GM19372 (cell line): ENCODE results near the gene CD151.

Source experiments
- ATAC-seq: cut with Tn5 transposase; IDR thresholded peaks from one replicate; pipeline ENCODE4 v1.9.1; 2021; ENCODE audit warnings: mild to moderate bottlenecking, low read depth, moderate library complexity; ENCODE audit not compliant: unreplicated experiment

The CD151 gene

DNA sequence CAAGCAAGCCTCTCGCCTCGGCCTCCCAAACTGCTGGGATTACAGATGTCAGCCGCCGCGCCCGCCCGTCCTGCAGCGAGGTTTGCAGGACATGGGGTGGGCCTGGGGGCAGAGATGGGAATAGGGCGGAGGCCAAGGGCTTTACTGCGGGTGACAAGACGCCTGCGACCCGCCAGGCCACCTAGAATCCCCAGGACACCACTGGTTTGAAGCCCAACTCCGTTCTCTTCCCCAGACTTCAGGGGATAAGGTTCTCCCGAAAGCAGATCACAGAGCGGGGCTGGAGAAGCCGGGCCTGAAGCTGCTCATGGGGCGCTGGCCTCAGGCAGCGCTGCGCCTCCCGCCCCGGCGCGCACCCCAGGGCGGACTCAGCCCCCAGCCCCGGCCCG is 9.2 kb downstream of the CD151 start:
- peak; percentile 31 for ATAC-seq

DNA sequence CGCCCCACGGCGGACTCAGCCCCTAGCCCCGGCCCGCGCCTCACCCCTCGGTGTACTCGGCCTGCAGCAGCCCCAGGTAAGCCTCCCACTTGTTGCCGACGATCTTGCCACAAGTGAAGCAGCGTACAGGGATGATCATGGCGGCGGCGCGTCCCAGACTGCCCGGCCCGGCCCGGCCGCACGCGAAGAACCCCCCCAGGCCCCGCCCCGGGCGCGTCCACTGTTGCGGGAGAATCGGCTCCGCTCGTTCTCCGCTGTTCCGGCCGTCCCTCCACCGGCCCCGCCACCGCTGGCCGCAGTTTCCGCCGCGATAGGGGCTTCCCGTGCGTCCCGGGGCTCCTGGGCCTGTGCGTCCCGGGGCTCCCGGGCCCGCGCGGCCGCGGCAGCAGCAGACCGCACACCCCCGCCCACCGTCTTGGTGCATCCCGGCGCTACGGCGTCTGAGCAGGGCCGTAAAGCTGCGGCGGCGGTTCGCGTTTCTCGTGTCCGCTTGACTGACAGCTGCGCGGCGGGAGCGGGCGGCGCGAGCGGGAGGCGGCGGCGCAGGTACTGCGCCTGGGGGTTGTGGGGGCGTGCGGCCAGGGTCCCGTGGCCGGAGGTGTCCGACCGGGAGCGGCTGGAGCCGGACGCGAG is 9.7 kb downstream of the CD151 start, which contains the start of the genes POLR2L and TSPAN4:
TSS of gene POLR2L (minus strand) at position 160 of the 633 bp plus-strand sequence. CDS start at position 139, 21 bp downstream.
TSS of gene TSPAN4 (plus strand) at position 483 of the 633 bp plus-strand sequence. CDS start 7,453 bp downstream, outside the sequence.
- ATAC-seq = peak; percentile 63

DNA sequence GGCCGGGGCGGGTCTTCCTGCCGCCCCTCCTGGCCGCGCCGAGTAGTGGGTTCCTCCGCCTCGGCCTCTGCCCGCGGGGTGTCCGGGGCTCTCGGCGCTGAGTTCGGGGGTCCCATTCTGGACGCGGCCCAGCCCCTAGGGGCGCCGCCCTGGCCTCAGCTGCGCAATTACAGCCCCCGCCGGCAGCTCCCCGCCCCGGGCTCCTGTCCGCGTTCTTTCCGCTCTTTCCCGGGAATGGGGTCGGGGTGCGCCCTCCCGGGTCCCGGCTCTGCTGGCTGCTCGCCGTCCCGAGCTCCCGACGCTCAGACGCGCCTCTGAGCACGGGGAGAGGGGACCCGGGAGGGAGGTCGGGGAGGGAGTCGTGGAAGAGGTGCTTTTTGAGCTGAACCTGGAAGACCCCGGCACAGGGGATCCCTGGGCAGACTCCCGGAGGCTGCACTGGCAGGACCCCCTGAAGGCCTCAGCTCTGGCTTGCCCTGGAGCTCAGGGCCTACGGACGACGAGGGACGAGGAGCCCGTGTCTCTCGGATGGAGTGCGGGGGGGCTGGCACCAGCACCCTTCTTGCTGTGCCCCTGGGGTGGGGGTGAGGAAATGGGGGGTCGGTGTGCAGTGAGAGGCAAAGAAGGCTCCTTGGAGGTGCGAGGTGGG is 10.5 kb downstream of the CD151 start:
- no peak for ATAC-seq

DNA sequence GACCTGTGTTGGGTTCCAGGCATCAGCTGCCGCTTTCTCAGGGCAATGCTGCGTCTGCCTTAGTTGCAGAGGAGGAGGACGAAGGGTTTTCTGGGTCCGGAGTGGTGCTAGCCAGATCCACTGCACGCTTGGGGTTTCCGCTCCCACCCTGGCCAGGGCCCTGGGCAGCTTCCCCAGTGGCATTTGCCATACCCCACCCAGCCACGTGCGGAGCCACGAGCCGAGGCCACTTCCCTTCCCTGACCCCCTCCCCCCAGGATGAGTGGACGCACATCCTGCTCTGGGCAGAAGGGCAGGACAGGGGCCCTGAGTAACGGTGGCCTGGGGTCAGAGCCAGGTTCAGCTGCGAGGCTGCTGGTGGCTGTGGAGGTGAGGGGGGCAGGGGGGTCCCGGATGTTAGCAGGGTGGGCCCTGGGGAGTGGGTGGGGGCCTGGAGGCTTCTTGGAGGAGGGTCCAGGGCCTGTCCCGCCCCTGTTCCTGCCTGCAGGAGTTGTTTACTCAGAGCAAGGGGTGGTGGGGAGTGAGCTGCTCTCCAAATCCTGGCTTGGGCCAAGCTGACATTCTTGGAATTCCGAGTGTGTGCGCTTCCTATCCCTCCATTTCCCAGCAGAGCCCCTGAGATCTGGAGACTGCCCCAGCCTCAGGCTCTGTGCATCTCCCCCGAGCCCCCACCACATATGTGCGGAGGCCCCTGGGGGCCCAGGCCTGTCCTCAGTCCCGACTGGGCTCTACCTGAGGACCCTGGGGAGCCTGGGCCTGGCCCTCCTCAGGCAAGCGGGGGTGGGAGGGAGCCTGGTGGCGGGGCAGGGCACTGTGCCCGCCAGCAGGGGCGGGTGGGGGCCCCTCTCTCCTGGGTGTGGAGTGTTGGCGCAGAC is 11.3 kb downstream of the CD151 start:
- ATAC-seq = no peak

DNA sequence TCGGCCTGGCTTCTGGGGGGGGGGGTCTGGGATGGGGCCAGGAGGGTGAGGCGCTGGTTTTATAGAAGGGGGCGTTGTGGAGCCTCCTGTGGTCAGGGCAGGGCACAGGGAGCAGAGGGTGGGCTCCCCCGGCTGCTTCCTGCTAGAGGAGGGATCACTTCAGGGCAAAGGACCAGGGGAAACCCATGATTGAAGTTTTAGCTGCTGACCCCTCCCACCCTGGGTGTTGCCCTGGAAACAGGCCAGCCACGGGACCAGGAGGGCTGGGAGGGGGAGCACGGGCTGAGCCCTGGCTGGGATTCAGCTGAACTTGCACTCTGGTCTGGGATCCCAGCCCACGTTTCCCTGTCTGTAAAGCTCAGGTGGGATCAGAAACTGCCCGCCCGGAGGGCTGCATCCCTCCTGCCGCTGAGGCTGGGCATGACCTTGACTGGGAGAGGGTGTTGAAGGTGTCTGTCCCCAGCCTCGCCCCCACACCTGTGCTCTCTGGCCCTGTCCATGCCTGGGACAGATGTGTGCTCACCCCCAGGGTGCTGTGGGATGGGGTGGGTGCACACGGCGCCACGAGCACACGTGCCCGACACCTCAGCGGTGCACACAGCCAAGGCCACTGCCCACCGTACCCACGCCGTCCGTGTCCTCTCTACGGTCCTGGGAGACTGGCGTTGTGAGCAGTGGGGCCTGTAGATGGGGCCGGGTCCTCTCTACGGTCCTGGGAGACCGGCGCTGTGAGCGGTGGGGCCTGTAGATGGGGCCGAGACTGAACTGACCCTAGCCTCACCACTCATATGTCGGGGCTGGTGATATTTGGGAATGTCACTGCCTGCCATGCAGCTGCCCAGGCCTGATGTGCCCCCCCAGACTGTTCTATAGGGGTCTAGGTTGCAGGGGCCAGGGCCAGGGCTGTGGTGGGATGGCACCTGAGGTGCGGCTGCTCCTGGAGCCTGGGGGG is 12.2 kb downstream of the CD151 start:
- no peak for ATAC-seq

DNA sequence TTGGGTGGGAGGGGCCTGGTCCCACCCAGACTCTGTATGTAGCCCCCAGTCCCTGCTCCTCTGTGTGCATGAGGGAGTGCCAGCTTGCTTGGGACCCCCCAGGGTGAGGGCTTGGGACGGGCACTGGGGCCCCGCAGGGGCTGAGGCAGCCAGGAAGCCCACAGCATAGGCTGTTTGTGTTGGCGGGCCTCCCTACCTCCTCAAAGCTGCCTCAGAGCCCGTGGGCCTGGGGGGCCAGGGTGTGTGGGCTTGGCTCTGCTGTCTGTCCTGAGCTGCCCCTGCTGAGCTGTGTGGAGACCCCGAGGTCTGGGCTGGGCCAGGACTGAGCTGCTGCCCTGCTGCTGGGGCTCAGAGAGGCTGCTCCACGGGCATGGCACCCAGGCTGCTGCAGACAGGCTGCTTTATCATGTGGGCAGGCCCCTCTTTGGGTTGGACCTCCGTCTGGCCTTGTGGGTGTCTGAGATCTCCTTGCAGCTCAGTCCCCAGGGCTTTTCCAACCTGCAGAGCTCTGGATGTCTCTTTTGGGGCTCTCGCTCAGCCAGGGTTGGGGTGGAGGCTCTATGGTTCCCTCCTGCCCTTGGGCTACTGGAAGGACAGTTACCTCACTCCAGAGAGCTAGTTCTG is 13.2 kb downstream of the CD151 start:
- ATAC-seq = no peak

DNA sequence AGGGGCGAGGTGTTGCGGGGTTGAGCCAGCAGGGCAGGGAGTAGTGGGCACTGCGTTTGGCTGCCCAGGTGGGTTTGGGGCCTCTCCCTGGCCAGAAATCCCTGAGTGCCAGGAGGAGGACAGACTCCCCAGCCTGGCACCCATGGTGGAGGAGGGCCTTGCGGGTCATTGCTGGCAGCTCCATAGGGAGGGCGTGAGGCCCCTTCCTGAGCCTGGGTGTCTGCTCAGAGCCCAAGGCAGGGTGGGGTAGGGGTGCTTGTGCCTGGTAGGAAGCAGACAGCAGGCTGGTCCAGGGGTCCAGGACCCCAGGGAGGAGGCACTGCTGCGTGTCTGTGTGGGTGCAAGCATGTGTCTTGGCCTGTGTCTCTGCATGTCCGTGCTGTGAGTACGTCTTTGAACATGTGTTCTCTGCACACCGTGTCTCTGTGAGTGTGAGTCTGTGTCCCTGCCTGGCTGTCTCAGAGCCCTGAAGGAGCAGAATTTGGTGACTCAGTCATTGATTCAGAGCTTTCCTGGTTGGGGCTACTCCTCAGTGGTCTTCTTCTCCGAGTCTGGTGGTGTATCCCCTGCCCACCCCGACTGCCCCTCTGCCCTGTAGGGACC is 13.8 kb downstream of the CD151 start:
- no peak for ATAC-seq

DNA sequence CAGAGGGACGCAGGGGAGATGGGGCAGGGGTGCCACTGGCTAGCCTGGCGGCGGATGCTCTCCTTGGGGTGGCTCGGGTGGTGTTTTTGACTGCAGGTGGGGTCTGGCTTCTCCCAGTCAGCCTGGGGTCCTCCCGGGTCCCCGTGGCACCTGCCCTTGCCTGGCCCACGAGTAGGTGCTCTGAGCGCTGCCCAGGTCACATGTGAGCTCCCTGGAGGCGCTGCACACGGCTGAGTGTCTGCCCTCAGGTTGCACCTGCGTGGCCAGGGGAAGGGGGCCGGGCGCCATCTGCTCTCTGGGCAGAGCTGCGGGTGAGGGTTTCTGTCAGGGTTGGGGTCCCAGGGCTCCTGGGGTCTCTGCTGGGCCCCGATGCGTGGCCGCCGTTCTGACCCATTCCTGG is 15.1 kb downstream of the CD151 start:
- ATAC-seq = no peak

DNA sequence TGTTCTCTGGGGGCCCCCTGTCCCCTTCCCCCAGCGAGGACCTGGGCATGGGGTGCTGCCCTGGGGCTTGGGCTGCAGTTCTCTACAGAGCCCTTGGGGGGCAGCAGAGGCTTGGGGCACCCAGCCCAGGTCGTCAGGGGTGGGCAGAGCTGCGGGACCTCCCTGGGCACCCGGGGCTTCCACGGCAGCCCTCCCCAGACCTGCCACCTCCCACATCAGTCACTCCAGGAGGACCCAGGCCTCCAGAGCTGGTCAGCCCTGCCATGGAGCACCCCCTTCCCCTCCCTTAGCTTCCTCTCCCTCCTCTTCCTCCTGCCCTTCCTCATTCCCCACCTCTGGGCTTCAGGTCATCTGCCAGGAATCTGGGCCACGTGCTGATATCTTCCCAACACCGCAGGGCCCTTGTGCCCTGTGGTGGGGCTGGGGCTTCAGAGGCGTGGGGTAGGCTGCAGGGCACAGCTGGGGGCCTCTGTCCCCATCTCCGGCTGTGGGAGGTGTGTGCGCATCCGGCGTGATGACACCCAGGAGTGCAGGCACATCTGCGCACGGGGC is 15.7 kb downstream of the CD151 start:
- ATAC-seq = no peak

DNA sequence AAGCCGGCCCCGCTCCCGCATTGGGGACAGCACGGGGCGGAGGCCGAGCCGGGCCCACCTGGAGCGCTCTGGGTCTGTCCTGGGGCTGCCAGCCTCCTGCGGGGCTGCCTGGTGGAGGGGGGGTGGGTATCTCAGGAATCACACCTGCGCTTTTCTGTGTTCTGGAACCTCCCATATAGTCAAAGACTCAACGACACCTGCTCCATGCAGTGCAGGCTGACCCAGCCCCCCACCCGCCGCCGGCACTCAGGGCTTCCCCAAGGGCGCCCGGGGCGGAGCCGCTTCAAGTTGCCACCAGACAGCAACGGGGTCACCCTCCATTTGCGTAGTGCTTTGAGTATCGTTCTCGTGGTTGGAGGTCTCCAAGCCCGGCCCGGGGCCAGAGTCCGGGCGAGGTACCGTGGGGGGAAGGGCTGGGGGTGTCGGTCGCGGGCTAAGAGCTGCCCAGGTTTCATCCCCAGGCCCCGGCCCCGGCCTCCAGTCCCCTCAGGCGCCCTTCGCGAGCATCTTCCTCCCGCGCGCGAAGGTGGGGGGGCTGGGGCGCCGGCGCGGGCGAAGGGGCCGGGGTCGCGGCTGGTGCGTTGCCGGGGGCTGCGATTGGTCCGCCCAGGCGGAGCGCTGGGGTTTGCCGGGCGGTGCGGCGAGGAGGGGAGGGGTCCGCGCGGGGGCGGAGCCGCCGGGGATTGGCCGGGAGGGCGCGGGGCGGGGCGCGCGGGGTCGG is 16.5 kb downstream of the CD151 start:
- no peak for ATAC-seq

DNA sequence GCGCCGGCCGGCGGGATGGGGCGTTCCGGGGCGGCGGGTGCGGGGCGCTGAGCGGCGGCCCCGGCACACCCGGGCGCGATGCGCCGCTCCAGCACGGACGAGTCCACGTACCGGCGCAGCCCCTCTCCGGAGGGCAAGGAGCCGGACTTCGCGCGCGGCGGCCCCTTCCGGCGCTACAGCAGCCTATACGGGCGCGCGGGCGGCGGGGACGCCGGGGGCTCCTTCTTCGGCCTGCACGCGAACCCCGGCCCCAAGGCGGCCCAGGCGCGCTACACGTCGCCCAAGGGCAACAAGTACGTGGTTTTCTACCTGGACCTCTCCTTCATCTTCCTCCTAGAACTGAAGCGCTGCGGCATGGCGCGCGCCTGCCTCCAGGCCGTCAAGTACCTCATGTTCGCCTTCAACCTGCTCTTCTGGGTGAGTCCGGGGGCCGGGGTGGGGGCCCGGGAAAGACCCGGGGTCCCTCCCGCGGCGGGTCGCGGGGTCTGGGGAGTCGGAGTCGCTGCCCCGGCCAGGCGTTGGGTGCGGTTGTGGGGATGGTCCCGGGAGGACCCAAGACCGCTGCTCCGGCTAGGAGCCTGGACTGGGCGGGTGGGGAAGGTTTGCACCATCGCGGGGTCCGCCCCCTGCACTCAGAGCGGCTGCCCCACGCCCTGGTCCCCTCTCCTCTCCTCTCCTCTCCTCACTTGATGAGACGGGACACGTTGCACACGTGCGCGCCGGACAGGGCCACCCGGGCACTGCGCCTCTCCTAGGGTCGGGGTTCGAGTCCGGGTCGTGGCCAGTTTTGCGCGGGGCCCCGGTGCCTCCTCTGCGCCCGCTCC is 17.4 kb downstream of the CD151 start:
- no peak for ATAC-seq

DNA sequence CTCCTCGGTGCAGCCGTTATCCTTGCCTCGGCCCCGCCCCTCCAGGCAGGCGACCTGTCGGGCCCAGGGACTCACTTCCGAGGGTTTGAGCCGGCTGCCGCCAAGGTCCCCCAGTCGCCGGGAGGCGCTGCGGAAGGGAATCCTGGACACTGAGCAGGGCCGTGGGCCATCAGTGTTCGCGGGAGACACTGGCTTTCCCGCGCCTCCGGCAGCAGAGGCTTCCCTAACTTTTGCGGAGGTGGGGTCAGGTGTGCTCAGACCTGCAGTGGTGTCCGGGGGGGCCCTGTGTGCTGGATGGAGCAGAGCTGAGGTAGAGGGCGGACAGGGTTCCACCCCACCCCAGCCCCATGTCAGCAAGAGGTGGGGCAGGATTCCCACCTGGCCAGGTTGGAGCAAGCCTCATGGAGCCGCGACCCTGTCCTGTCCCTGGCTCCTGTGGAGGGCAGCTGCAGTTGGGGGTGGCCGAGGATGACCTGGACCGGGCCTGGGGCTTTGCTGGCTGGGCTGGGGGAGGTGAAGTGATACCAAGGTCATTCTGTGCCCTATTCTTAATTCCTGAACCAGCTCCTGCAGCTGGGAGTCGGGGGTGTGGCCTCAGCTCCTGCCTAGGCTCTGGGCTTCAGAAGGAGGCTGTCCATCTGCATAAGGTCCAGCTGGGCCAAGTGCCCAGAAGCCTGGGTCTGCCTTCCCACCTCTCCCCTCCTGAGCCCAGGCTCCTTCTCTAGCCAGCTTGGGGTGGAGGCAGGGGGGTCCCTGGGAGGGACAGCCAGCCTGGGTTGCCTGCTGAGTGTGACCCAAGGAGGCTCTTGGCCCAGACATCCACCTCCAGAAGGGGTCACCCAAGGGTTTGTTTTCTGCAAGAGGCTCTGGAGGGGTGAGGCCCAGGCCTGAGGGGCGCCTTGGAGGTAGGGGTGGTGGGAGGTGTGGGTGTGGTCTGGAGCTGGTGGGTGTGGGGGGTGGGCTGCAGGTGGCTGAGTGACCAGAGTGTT is 18.3 kb downstream of the CD151 start:
- ATAC-seq = no peak

DNA sequence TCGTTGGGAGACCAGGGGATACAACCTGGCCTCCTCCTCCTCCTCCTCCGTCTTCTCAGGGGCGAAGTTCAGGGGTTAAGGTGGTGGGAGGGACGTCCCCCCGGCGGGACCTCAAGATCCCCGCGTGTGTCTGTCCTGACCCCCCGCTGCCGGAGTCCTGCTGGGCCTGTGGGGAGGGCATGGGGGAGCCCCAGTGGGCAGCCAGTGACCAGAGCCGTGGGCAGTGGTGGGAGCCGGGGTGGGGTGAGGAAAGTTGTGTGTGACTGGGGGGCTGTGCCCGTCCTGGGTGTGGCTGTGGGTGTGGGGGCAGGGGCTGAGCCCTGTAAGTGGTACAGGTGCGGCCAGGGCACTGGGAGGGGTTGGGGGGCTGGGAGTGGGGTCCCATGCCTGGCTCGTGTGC is 20.0 kb downstream of the CD151 start:
- ATAC-seq = no peak

DNA sequence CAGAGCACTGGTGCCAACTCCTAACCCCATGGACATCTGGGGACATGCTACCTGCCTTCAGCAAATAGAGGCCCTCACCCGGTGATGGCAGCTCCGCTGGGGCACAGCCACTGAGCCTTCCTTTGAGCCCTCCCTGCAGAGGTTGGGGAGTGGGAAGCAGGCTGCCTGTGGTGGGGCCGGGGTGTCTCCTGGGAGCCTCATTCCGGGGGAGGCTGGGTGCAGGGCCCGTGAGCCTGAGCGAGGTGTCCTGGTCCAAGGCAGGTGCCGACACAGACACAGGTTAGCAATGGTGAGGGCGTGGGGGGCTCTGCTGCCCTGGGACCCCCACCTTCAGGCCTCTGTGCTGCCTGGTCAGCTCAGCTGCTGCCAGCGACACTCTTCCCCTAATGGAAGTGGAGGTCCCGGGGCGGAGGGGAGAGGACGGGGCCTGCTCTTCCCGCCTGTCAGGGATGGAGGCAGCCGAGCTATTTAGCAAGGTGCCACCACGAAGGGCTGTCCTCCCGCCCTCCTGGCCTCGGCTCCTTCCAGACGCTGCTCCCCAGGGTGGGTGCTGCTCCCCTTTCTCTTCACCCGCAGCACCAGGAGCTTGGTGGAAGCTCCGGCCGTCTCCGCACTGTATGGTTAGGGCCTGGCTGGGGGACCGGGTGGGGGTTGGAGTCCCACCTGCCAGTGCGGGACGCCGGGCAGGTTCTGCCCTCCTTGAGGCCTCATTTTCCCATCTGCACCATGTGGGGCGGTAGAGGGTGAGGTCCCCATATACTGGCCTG is 21.1 kb downstream of the CD151 start:
- ATAC-seq = no peak

DNA sequence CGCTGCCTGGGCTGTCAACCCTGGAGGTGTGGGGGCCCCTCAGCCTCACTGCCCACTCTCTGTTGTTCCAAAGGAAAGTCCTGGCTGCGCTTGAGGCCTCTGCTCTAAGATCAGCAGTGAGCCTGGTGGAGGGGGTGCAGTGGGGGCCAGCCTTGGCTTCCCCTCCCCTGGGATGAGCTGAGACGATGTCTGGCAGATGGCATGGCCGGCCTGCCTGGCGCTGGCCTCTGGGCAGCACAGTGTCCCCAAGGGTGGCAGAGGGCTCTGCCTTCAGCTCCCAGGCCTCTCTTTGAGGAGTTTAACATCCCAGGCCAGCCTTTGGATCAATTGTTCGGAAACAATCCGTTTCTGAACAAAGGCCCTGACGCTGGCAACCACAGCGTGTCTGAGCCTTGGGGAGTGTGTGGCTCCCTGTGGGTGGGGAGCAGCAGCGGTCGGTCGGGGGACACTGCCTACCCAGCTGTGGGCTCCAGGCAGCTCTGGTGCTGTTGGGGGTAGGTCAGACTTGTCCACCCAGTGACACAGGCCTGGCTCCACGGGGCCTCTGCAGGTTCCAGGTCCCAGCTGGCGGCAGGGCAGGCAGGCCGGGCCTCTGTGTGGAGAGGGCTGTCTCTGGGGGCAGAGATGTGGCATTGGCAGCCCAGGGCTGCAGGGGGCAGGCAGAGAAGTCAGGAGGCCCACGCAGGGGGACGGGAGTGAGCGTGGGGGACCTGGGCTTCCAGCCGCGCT is 22.0 kb downstream of the CD151 start:
- ATAC-seq = no peak
